Measurements from ENCODE around the gene ADAMTS9.

GRCh38 chr3:64501298-64501906, 186.4 kb downstream of the ADAMTS9 start:
- no peak for TF ChIP-seq CTCF (IDR thresholded peaks at IDR 0.05; ENCODE audit: extremely low read depth in 1 of 2, insufficient read depth in 1 of 2, low read depth in 1 of 2, low read length in 2 of 2)
- no peak for TF ChIP-seq EZH2 (IDR thresholded peaks at IDR 0.05; ENCODE audit: borderline replicate concordance, low read depth, low read length, severe bottlenecking)
- no peak for TF ChIP-seq POLR2AphosphoS5 (IDR thresholded peaks at IDR 0.05; ENCODE audit: insufficient read depth, low read depth, low read length)
- TF ChIP-seq POLR2A (IDR thresholded peaks at IDR 0.05; ENCODE audit: low read depth, low read length): no peak
- TF ChIP-seq MYC (IDR thresholded peaks at IDR 0.05; ENCODE audit: low read depth, low read length): no peak
- TF ChIP-seq JUN (IDR thresholded peaks at IDR 0.05; ENCODE audit: borderline replicate concordance, insufficient read depth, insufficient read length, low read depth): no peak
- no peak for TF ChIP-seq MAX (IDR thresholded peaks at IDR 0.05; ENCODE audit: insufficient read depth, insufficient read length)
- TF ChIP-seq FOS (IDR thresholded peaks at IDR 0.05; ENCODE audit: borderline replicate concordance, insufficient read depth, low read length): no peak
